ENCODE results near the gene DPEP2NB. TPM values are rescaled to one million over a fixed set of nuclear protein-coding genes. Genes with fewer than 3 reads are reported as not detected.

Gene DPEP2NB, protein sequence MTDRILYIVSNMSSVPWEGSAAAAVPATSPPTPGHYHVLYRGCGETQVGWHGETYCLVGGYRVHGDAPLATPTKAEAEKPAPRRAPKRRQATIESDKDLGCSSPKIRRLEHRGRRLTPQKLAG
- not detected for total RNA-seq

DNA sequence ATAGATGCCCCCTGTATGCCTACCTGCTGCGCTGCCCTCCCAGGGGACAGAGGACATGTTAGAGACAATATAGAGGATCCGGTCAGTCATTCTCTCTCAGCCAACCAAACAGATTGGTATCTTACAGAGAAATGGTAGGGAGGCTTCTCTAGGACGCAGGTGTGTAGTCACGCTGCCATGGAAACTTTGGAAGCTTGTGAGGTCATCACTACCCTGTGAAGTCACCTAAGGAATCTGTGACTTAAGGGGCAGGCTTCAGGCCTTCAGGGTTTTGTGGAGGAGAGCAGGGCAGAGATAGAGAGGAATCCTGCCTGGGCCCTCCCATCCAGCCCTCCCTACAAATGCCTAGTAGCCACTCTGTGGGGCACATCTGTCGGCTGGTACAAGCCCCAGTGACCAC lies at the start of gene DPEP2NB:
Gene DPEP2NB (minus strand): TSS at position 231 of the 400 bp plus-strand sequence. CDS start 141 bp downstream, at position 90.
- no peak for ATAC-seq (ENCODE audit: low FRiP score in 2 of 2)

DNA sequence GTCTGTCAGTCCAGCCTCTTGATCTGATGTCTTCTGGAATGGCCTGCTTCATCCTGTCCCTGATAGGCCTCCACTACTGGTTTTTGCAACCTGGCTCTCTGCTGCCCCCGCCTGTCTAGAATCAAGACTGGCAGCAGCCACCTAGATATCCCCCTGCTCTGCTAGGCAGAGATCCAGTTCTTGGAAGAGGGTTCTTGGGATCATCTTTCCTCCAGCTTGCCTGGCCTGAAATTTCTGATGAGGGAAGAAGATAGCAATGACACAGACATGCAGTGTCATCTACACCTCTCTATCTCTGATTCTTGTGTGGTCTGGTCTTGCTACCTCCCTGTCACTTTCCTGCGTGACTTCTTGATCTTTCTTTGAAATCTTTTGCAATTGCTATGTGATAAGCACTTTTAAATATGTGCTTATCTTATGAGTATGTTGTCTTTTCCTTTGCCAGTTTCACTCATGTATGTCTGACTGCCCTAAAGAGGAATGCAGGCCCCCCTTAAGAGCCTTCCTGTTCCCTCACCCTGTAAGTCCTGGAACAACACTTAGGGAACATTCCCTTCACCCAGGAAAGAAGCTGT lies 49.2 kb upstream of the DPEP2NB start:
- H3K4me3 ChIP-seq: no peak overlapping the region
- H3K4me1 ChIP-seq: peaks cover 41 to 71% (median 46%) of the 10 kb centered on the region in 4 donors
- H3K36me3 ChIP-seq: peaks cover 0 to 17% (median 4%) of the 10 kb centered on the region in 4 donors
- peak overlapping the region; percentile 83 to 87 (median 84) for H3K27ac ChIP-seq
- no peaks in the 10 kb centered on the region for H3K27me3 ChIP-seq
- 12 to 25% methylated on average over 2 of the region's 2 CpGs for WGBS, 2 donors
- TF ChIP-seq POLR2AphosphoS5 (IDR thresholded peaks at IDR 0.05) (peak in 1 of 2 donors; percentile 21), POLR2A (IDR thresholded peaks at IDR 0.05) (peak in 2 of 4 donors; percentile 12 to 17), EP300 (IDR thresholded peaks at IDR 0.05) (peak in 3 of 4 donors; percentile 36 to 88 (median 62))
- TF ChIP-seq, protein P1, sequence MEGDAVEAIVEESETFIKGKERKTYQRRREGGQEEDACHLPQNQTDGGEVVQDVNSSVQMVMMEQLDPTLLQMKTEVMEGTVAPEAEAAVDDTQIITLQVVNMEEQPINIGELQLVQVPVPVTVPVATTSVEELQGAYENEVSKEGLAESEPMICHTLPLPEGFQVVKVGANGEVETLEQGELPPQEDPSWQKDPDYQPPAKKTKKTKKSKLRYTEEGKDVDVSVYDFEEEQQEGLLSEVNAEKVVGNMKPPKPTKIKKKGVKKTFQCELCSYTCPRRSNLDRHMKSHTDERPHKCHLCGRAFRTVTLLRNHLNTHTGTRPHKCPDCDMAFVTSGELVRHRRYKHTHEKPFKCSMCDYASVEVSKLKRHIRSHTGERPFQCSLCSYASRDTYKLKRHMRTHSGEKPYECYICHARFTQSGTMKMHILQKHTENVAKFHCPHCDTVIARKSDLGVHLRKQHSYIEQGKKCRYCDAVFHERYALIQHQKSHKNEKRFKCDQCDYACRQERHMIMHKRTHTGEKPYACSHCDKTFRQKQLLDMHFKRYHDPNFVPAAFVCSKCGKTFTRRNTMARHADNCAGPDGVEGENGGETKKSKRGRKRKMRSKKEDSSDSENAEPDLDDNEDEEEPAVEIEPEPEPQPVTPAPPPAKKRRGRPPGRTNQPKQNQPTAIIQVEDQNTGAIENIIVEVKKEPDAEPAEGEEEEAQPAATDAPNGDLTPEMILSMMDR (IDR thresholded peaks at IDR 0.05): peak; percentile 77 to 89 (median 86)
- DNase-seq: peak in 1 of 2 donors; percentile 88
- H3K9me3 ChIP-seq: no peaks in the 10 kb centered on the region
- peak; percentile 82 to 92 for ATAC-seq (ENCODE audit: low FRiP score in 2 of 2)

More for the DNA sequence above, at the start of gene DPEP2NB:
- Histone ChIP-seq H3K4me1 (peaks cover 0 to 9% (median 2%) of the 10 kb centered on the region in 4 donors), H3K9me3 (no peaks in the 10 kb centered on the region), H3K4me3 (no peak within 1 kb of the TSS), H3K27ac (no peak within 1 kb of the TSS), H3K36me3 (no peaks in the 10 kb centered on the region), H3K27me3 (no peaks in the 10 kb centered on the region)
- DNase-seq: no peak
- TF ChIP-seq POLR2AphosphoS5 (IDR thresholded peaks at IDR 0.05): no peak
- no peak for TF ChIP-seq EP300 (IDR thresholded peaks at IDR 0.05)
- TF ChIP-seq, protein P1 (IDR thresholded peaks at IDR 0.05): no peak
- TF ChIP-seq POLR2A (IDR thresholded peaks at IDR 0.05): no peak
- 90 to 91% methylated on average over 5 of the region's 5 CpGs for WGBS, 2 donors

DNA sequence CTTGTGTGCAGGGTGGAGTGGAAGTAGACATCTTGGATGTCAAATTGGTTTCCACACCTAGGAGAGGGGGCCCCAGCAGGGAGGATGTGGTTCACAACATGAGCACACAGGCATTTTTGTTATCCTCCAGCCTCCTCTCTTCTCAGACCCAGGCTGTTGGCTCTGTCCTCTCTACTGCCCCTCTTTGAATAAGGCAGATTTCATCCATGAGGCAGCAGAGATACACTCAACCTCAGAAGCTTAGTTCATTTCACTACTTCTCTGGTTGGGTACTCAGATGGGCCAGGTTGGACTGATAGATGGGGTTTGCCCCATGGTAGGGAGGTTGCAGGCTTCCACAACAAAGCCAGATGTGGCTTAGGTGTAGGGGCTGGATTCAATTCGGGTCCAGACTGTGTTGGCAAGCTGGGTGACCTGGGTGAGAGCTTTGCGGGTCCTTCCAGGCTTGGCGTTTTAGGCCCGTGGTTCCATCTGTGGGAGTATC lies 47.2 kb upstream of the DPEP2NB start:
- Histone ChIP-seq H3K9me3 (no peaks in the 10 kb centered on the region), H3K36me3 (peaks cover 0 to 17% (median 2%) of the 10 kb centered on the region in 4 donors), H3K4me3 (no peak overlapping the region), H3K27me3 (no peaks in the 10 kb centered on the region), H3K27ac (peak overlapping the region in 3 of 4 donors; percentile 83 to 85 (median 84)), H3K4me1 (peaks cover 32 to 58% (median 34%) of the 10 kb centered on the region in 4 donors)
- TF ChIP-seq POLR2AphosphoS5 (IDR thresholded peaks at IDR 0.05) (no peak), EP300 (IDR thresholded peaks at IDR 0.05) (no peak), POLR2A (IDR thresholded peaks at IDR 0.05) (no peak)
- TF ChIP-seq, protein P1 (IDR thresholded peaks at IDR 0.05): no peak
- no peak for ATAC-seq (ENCODE audit: low FRiP score in 2 of 2)
- 91 to 93% methylated on average over 4 of the region's 4 CpGs for WGBS, 2 donors
- no peak for DNase-seq

DNA sequence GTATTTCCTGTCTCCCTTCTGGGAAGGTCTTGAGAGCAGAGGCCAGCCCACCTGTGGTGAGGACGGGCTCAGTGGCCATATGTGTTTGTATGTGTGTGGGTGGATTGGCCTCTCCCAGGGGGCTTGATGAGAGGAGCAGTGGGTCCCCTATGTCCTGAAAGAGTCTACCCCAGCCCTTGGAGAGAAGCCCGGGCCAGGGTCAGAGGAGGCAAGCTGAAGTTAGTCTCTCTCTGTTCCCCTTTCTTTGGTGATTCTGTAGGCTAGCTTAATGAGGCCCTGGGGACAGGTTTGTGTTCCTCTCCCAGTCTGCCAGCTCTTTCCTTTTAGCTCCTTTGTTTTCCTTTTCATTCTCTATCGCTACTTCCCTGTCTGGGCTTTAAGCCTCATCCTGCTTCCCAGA lies 45.7 kb upstream of the DPEP2NB start:
- H3K4me3 ChIP-seq: no peak overlapping the region
- no peak for ATAC-seq (ENCODE audit: low FRiP score in 2 of 2)
- WGBS, 2 donors: 88 to 95% methylated on average over 2 to 3 of the region's 3 CpGs
- peaks cover 0 to 18% (median 2%) of the 10 kb centered on the region in 4 donors for H3K36me3 ChIP-seq
- H3K4me1 ChIP-seq: peaks cover 27 to 51% (median 33%) of the 10 kb centered on the region in 4 donors
- no peaks in the 10 kb centered on the region for H3K27me3 ChIP-seq
- no peak for DNase-seq
- peak overlapping the region in 1 of 4 donors; percentile 83 for H3K27ac ChIP-seq
- TF ChIP-seq POLR2A (IDR thresholded peaks at IDR 0.05): no peak
- TF ChIP-seq EP300 (IDR thresholded peaks at IDR 0.05): no peak
- no peak for TF ChIP-seq POLR2AphosphoS5 (IDR thresholded peaks at IDR 0.05)
- TF ChIP-seq, protein P1 (IDR thresholded peaks at IDR 0.05): no peak
- no peaks in the 10 kb centered on the region for H3K9me3 ChIP-seq

Data from upper lobe of left lung (tissue), 6 donors.